GM23338 (cell line): Measurements from ENCODE around the gene IHH. TPM values are rescaled to one million over a fixed set of nuclear protein-coding genes. Genes with fewer than 3 reads are reported as not detected.

Experiments
- ATAC-seq: fragments of 200-7000 bp; cut with Tn5 transposase; 3 replicates; pipeline ENCODE4 v1.9.1; 2020
- DNase-seq: peaks from one replicate; pipeline ENCODE4 v3.0.0-alpha.2; 2015; ENCODE audit warnings: low spot score
- H2AFZ ChIP-seq: fragments of 200-600 bp; sonication (generic); 2 replicates; pipeline ENCODE4 v1.8.0; 2016; ENCODE audit warnings: antibody characterized with exemption, mild to moderate bottlenecking, moderate library complexity
- H3F3A ChIP-seq: fragments of 200-600 bp; sonication (generic); replicated peaks from 2 replicates; pipeline ENCODE4 v1.8.0; 2017; ENCODE audit warnings: antibody characterized with exemption, mixed run types, low read depth
- H3K27ac ChIP-seq: fragments of 200-600 bp; sonication (generic); 2 replicates; pipeline ENCODE4 v1.6.1; 2016; ENCODE audit warnings: low read depth
- H3K27me3 ChIP-seq: fragments of 200-600 bp; sonication (generic); 2 replicates; pipeline ENCODE4 v1.8.0; 2016; ENCODE audit warnings: mild to moderate bottlenecking, mixed run types, moderate library complexity; ENCODE audit not compliant: insufficient read depth
- H3K36me3 ChIP-seq: fragments of 200-600 bp; sonication (generic); 2 replicates; pipeline ENCODE4 v1.8.0; 2016; ENCODE audit warnings: mild to moderate bottlenecking; ENCODE audit not compliant: insufficient read depth
- H3K4me1 ChIP-seq: fragments of 200-600 bp; sonication (generic); 2 replicates; pipeline ENCODE4 v1.8.0; 2016; ENCODE audit warnings: mild to moderate bottlenecking, moderate library complexity; ENCODE audit not compliant: insufficient read depth
- H3K4me2 ChIP-seq: fragments of 200-600 bp; sonication (generic); 2 replicates; pipeline ENCODE4 v1.7.1; 2017; ENCODE audit warnings: mixed run types
- H3K4me3 ChIP-seq: fragments of 200-600 bp; sonication (generic); 2 replicates; pipeline ENCODE4 v1.6.1; 2016; ENCODE audit warnings: mixed run types
- H3K79me2 ChIP-seq: fragments of 200-600 bp; sonication (generic); replicated peaks from 2 replicates; pipeline ENCODE4 v1.8.0; 2017; ENCODE audit warnings: mild to moderate bottlenecking; ENCODE audit not compliant: insufficient read depth
- H3K9me2 ChIP-seq: fragments of 200-600 bp; sonication (generic); 2 replicates; pipeline ENCODE4 v1.8.0; 2017; ENCODE audit not compliant: insufficient read depth
- H4K20me1 ChIP-seq: fragments of 200-600 bp; sonication (generic); replicated peaks from 2 replicates; pipeline ENCODE4 v1.8.0; 2017; ENCODE audit warnings: mild to moderate bottlenecking; ENCODE audit not compliant: insufficient read depth
- H3K27ac Mint-ChIP-seq: 2 replicates; pipeline ENCODE4 v1.8.0; 2020; ENCODE audit warnings: inconsistent platforms, mild to moderate bottlenecking, moderate library complexity, mixed read lengths
- H3K27me3 Mint-ChIP-seq: 3 replicates; pipeline ENCODE4 v1.8.0; 2022; ENCODE audit warnings: low read depth, mild to moderate bottlenecking, moderate library complexity, mixed read lengths, inconsistent platforms; ENCODE audit not compliant: insufficient read depth, poor library complexity
- H3K36me3 Mint-ChIP-seq: 3 replicates; pipeline ENCODE4 v1.8.0; 2021; ENCODE audit warnings: low read depth, mild to moderate bottlenecking, inconsistent platforms, moderate library complexity, mixed read lengths
- H3K4me1 Mint-ChIP-seq: 3 replicates; pipeline ENCODE4 v1.8.0; 2020; ENCODE audit warnings: mild to moderate bottlenecking, inconsistent platforms, mixed read lengths
- H3K4me3 Mint-ChIP-seq: 3 replicates; pipeline ENCODE4 v1.8.0; 2021; ENCODE audit warnings: moderate library complexity, mild to moderate bottlenecking, inconsistent platforms, mixed read lengths
- H3K9me3 Mint-ChIP-seq: 3 replicates; pipeline ENCODE4 v1.8.0; 2020; ENCODE audit warnings: moderate library complexity, mild to moderate bottlenecking, inconsistent platforms, mixed read lengths
- CREB1 ChIP-seq: fragments of 250-450 bp; sonication (Bioruptor Pico); IDR thresholded peaks from 2 replicates; pipeline ENCODE4 v1.5.0; 2020; ENCODE audit warnings: low read depth, mild to moderate bottlenecking, moderate library complexity
- EZH2 ChIP-seq: fragments of 200-600 bp; sonication (generic); IDR thresholded peaks from one replicate; pipeline ENCODE4 v1.8.0; 2017; ENCODE audit warnings: antibody characterized with exemption, mild to moderate bottlenecking, low read depth; ENCODE audit not compliant: unreplicated experiment
- EZH2phosphoT487 ChIP-seq: fragments of 200-600 bp; sonication (generic); IDR thresholded peaks from one replicate; pipeline ENCODE4 v1.8.1; 2018; ENCODE audit warnings: antibody characterized with exemption; ENCODE audit not compliant: unreplicated experiment
- JUNB ChIP-seq: IDR thresholded peaks from one replicate; pipeline ENCODE4 v1.6.1; 2016; ENCODE audit warnings: antibody characterized with exemption; ENCODE audit not compliant: unreplicated experiment
- NANOG ChIP-seq: IDR thresholded peaks from 2 replicates; pipeline ENCODE4 v1.6.1; 2016; ENCODE audit warnings: antibody characterized with exemption, borderline replicate concordance
- POLR2AphosphoS5 ChIP-seq: IDR thresholded peaks from 2 replicates; pipeline ENCODE4 v1.6.1; 2016; ENCODE audit warnings: antibody characterized with exemption, low read depth
- REST ChIP-seq: IDR thresholded peaks from one replicate; pipeline ENCODE4 v1.6.1; 2018; ENCODE audit warnings: antibody characterized with exemption; ENCODE audit not compliant: unreplicated experiment
- STAT1 ChIP-seq: IDR thresholded peaks from one replicate; pipeline ENCODE4 v1.6.1; 2016; ENCODE audit warnings: antibody characterized with exemption; ENCODE audit not compliant: unreplicated experiment
- ZNF114 ChIP-seq: fragments of 250-450 bp; sonication (Bioruptor Pico); IDR thresholded peaks from 2 replicates; pipeline ENCODE4 v1.5.0; 2020; ENCODE audit warnings: mild to moderate bottlenecking, moderate library complexity
- ZNF331 ChIP-seq: fragments of 250-450 bp; sonication (Bioruptor Pico); IDR thresholded peaks from 2 replicates; pipeline ENCODE4 v1.5.0; 2020; ENCODE audit warnings: low read depth, mild to moderate bottlenecking, moderate library complexity
- polyA plus RNA-seq: library from polyadenylated mRNA; unstranded; fragments of >200 nt; fragmentation: Nextera tagmentation; extraction: Ambion mirVana; gene quantifications from 2 replicates; pipeline ENCODE4 v1.2.1, GENCODE V29; 2016
- total RNA-seq: library from RNA; depleted of rRNA; stranded (reverse); fragments of >200 nt; shearing (Covaris generic); gene quantifications from 2 replicates; pipeline ENCODE4 v1.2.3, GENCODE V29; 2014
- TF ChIP-seq, protein P1 (sequence below), 2 experiments: fragments of 200-600 bp in 1 of 2; sonication (generic) in 1 of 2; conservative IDR thresholded peaks; 2 replicates each; pipeline versions ENCODE4 v1.5.1 to v1.6.1; 2016 to 2017; ENCODE audit warnings: antibody characterized with exemption in 2 of 2, low read depth in 2 of 2, mild to moderate bottlenecking in 2 of 2, moderate library complexity in 1 of 2

The IHH gene
- total and polyA plus RNA-seq, 2 experiments from 2014 or later = not detected

DNA sequence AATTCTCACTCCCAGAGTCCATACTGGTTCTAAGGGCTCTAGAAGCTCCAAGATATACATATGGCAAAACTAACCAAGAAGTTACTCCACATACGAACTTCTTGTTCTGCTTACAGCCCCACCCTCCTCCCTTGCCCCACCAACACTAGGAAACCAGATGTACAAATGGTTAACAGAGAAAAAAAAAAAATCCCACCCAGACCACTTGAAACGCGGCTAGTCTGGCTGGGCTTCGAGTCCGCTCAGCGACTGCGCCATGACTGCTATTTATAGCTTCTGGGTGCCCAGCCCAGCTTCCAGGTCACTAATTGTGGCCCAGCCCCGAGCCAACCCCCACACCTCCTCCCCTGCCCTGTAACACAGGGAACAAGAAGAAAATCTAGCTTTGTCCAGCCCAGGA, 47.0 kb upstream of the IHH start (continued):
- TF ChIP-seq REST (no peak), EZH2 (no peak), CREB1 (CRISPR knock-in tag) (no peak), EZH2phosphoT487 (no peak)

DNA sequence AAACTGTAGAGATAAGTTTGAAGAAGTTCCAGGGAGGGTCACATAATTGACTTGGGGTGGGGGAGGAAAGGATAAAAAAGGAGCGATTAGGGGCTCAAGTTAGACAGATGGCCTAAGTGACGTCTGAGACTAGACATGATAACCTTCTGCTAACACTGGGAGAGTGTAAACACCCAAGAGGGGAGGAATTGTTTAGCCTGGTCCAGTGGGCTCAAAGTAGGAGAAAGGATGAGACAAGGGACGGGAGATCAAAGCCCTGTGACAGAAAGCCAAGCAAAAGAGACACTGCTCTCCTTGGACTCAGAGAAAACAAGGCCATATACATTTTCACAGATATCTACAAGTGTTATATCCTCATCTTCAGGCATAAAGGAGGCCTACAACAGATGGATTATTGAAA, 45.5 kb upstream of the IHH start:
- Histone ChIP-seq H3K36me3 (no peaks in the 10 kb centered on the region), H3K9me2 (no peaks in the 10 kb centered on the region), H3K27me3 (no peaks in the 10 kb centered on the region), H4K20me1 (no peaks in the 10 kb centered on the region; the same call in 1 of the 2 replicates), H3K79me2 (no peaks in the 10 kb centered on the region), H3K4me2 (no peak overlapping the region), H2AFZ (no peak overlapping the region), H3K27ac (no peak overlapping the region), H3K4me1 (no peaks in the 10 kb centered on the region), H3F3A (no peaks in the 10 kb centered on the region), H3K4me3 (no peak overlapping the region)
- H3K27me3 Mint-ChIP-seq = peaks cover 2% of the 10 kb centered on the region
- no peak overlapping the region for H3K27ac Mint-ChIP-seq
- no peak overlapping the region for H3K4me3 Mint-ChIP-seq
- no peaks in the 10 kb centered on the region for H3K9me3 Mint-ChIP-seq
- ATAC-seq = no peak
- peaks cover 12% of the 10 kb centered on the region for H3K4me1 Mint-ChIP-seq
- no peaks in the 10 kb centered on the region; the same call in 2 of the 3 replicates for H3K36me3 Mint-ChIP-seq
- no peak for DNase-seq
- no peak for TF ChIP-seq ZNF331 (CRISPR knock-in tag)
- TF ChIP-seq ZNF114 (CRISPR knock-in tag) = no peak
- no peak for TF ChIP-seq REST
- TF ChIP-seq STAT1 = no peak
- TF ChIP-seq EZH2phosphoT487 = no peak
- TF ChIP-seq CREB1 (CRISPR knock-in tag) = no peak
- no peak for TF ChIP-seq EZH2
- TF ChIP-seq, protein P1, sequence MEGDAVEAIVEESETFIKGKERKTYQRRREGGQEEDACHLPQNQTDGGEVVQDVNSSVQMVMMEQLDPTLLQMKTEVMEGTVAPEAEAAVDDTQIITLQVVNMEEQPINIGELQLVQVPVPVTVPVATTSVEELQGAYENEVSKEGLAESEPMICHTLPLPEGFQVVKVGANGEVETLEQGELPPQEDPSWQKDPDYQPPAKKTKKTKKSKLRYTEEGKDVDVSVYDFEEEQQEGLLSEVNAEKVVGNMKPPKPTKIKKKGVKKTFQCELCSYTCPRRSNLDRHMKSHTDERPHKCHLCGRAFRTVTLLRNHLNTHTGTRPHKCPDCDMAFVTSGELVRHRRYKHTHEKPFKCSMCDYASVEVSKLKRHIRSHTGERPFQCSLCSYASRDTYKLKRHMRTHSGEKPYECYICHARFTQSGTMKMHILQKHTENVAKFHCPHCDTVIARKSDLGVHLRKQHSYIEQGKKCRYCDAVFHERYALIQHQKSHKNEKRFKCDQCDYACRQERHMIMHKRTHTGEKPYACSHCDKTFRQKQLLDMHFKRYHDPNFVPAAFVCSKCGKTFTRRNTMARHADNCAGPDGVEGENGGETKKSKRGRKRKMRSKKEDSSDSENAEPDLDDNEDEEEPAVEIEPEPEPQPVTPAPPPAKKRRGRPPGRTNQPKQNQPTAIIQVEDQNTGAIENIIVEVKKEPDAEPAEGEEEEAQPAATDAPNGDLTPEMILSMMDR (conservative IDR thresholded peaks at IDR 0.05; ENCODE audit: low read depth in 2 of 2) = no peak
- no peak for TF ChIP-seq JUNB
- TF ChIP-seq NANOG = no peak
- TF ChIP-seq POLR2AphosphoS5 = no peak
